Progenitor cell of endocrine pancreas (in vitro differentiated cells): ENCODE data around the gene CIB1. TPM values are rescaled to one million over a fixed set of nuclear protein-coding genes. Genes with fewer than 3 reads are reported as not detected.

Experiments
- DNase-seq: peaks from one replicate; pipeline ENCODE4 v3.0.0; 2021; ENCODE audit warnings: low spot score; ENCODE audit not compliant: unreplicated experiment
- H3K27ac Mint-ChIP-seq: 2 replicates; pipeline ENCODE4 v1.8.0; 2021; ENCODE audit warnings: mild to moderate bottlenecking, moderate library complexity, mixed read lengths
- H3K27me3 Mint-ChIP-seq: 2 replicates; pipeline ENCODE4 v1.8.0; 2021; ENCODE audit warnings: mixed read lengths
- H3K36me3 Mint-ChIP-seq: 2 replicates; pipeline ENCODE4 v1.8.0; 2022; ENCODE audit warnings: mixed read lengths; ENCODE audit not compliant: insufficient read depth
- H3K4me1 Mint-ChIP-seq: 2 replicates; pipeline ENCODE4 v1.8.0; 2021; ENCODE audit warnings: low read depth, mixed read lengths
- H3K4me3 Mint-ChIP-seq: 2 replicates; pipeline ENCODE4 v1.8.0; 2021; ENCODE audit warnings: low read depth, mild to moderate bottlenecking, moderate library complexity, mixed read lengths
- H3K9me3 Mint-ChIP-seq: 2 replicates; pipeline ENCODE4 v1.8.0; 2021; ENCODE audit warnings: low read depth, mixed read lengths
- total RNA-seq: library from RNA; stranded (reverse); gene quantifications from 2 replicates; pipeline ENCODE4 v1.2.1, GENCODE V29; 2021
- TF ChIP-seq, protein P1 (sequence below): fragments of 200-600 bp; sonication (generic); IDR thresholded peaks from one replicate; pipeline ENCODE4 v1.5.0; 2021; ENCODE audit warnings: antibody characterized with exemption, mild to moderate bottlenecking; ENCODE audit not compliant: unreplicated experiment

The CIB1 gene
- total RNA-seq, 1 donor from 2014 or later = 28.3 TPM

DNA sequence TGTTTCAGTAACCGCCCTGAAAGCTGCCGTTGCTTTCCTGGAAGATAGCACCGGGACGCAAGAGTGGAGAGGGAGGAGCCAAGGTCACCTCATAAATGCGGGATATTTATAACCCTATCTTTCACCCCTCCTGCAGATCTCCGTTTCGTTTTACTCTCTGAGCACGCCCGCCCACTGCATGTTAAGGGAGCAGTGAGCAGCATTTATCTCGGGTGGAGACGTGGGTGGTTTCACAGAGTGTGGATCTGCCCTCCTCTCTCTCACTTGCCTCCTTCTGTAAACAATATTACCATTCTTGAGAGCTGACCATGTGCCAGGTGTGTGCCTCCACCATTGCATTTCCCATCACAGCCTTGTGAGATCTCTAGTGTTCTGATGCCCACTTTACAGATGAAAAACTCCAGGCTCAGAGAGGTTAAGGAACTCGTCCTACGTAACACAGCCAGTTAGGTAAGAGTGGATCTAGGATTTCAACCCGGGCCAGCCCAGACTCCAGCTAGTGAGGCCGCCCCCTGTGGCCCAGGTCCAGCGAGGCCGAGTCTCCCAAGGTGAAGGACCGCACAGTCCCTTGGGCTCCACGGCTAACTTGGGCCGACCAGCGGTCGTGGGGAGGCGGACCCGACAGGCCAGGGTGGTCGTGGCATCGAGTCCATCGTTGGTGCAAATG is 49.5 kb downstream of the CIB1 start:
- DNase-seq = no peak
- Mint-ChIP-seq H3K9me3 (no peaks in the 10 kb centered on the region), H3K4me3 (peak overlapping the region; percentile 53), H3K4me1 (peaks cover 9% of the 10 kb centered on the region), H3K36me3 (no peaks in the 10 kb centered on the region), H3K27me3 (peaks cover 3% of the 10 kb centered on the region), H3K27ac (peak overlapping the region; percentile 70)
- TF ChIP-seq, protein P1, sequence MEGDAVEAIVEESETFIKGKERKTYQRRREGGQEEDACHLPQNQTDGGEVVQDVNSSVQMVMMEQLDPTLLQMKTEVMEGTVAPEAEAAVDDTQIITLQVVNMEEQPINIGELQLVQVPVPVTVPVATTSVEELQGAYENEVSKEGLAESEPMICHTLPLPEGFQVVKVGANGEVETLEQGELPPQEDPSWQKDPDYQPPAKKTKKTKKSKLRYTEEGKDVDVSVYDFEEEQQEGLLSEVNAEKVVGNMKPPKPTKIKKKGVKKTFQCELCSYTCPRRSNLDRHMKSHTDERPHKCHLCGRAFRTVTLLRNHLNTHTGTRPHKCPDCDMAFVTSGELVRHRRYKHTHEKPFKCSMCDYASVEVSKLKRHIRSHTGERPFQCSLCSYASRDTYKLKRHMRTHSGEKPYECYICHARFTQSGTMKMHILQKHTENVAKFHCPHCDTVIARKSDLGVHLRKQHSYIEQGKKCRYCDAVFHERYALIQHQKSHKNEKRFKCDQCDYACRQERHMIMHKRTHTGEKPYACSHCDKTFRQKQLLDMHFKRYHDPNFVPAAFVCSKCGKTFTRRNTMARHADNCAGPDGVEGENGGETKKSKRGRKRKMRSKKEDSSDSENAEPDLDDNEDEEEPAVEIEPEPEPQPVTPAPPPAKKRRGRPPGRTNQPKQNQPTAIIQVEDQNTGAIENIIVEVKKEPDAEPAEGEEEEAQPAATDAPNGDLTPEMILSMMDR = no peak

DNA sequence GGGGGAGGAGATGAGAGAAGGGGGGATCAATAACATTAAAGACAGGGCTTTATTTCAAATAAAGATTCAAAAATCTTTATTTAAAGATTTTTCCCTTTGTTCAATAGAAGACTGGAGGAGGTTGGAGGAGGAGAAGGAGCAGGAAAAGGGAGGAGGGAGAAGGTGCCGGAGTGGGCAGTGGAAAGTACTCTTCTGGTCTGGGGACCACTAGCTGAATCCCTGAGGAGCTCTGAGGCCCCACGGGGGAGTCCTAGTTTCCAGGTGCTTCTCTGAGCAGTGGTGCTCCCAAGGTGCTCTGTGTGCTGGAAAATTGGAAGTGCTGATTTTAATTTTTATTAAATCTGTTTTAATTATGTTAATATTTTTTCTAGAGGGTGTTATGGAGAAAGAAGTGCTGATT is 52.0 kb downstream of the CIB1 start:
- H3K4me1 Mint-ChIP-seq = peaks cover 9% of the 10 kb centered on the region

More for the DNA sequence above, 52.0 kb downstream of the CIB1 start:
- no peaks in the 10 kb centered on the region for H3K9me3 Mint-ChIP-seq
- DNase-seq = no peak
- H3K4me3 Mint-ChIP-seq = no peak overlapping the region
- no peak overlapping the region for H3K27ac Mint-ChIP-seq
- H3K36me3 Mint-ChIP-seq = no peaks in the 10 kb centered on the region
- TF ChIP-seq, protein P1 = no peak
- peaks cover 7% of the 10 kb centered on the region for H3K27me3 Mint-ChIP-seq

Other genes with a start within 250 kb of the CIB1 start
- 69.3 and 70.0 TPM in 2 replicates for gene ZNF710, start 232.6 kb downstream of the CIB1 start, total RNA-seq
- gene IDH2, start 131.5 kb downstream of the CIB1 start, total RNA-seq = 149 and 164 TPM in 2 replicates
- gene SEMA4B, start 32.6 kb downstream of the CIB1 start, total RNA-seq = 36.4 and 41.9 TPM in 2 replicates
- gene GDPGP1, start 268 bp upstream of the CIB1 start, total RNA-seq = 7.8 and 8.6 TPM in 2 replicates
- 0.69 TPM in 1 of 2 replicates, not detected in the other for gene TTLL13, start 15.6 kb upstream of the CIB1 start, total RNA-seq
- 110 and 121 TPM in 2 replicates for gene NGRN, start 31.7 kb upstream of the CIB1 start, total RNA-seq
- gene ZNF774, start 118.3 kb upstream of the CIB1 start, total RNA-seq = 9.5 and 13.8 TPM in 2 replicates
- 141 and 142 TPM in 2 replicates for gene IQGAP1, start 154.3 kb upstream of the CIB1 start, total RNA-seq